NCI-H1930 (cell line): ENCODE measurements around the gene WDR37.
"Not testable (repeated sequence)": the region's sequence is repeated elsewhere in the genome, so short reads cannot be mapped to it uniquely, and the experiment has no call there.

Source experiments
- DNase-seq, 2 experiments: peaks; one replicate each; lab custom pipeline; 2025; lab: John Stamatoyannopoulos, UW

WDR37 gene

DNA sequence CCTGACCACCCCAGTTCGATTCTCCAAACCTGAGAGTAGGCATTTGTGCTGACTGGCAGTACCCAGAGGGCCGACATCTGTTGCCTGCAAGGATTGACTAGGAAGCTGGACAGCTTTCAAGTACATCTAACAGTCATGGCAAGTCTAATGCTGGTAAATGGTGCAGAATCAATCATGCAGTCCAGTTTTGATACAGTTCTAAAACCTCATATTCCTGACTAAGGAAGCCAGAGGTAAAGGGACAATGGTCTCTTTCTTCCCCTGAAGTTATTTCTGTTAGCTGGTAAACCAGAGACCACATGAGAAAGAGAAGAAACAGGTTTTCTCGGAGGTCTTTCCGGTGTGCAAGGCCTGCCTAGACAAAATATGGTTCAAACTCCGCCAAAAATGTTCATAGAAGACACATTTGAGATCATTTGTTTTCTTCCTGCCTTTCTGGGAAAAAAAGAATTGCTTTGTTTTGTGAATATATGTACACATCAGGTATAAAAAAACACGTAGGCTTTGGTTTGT, 97.1 kb downstream of the WDR37 start:
- no peak for DNase-seq

DNA sequence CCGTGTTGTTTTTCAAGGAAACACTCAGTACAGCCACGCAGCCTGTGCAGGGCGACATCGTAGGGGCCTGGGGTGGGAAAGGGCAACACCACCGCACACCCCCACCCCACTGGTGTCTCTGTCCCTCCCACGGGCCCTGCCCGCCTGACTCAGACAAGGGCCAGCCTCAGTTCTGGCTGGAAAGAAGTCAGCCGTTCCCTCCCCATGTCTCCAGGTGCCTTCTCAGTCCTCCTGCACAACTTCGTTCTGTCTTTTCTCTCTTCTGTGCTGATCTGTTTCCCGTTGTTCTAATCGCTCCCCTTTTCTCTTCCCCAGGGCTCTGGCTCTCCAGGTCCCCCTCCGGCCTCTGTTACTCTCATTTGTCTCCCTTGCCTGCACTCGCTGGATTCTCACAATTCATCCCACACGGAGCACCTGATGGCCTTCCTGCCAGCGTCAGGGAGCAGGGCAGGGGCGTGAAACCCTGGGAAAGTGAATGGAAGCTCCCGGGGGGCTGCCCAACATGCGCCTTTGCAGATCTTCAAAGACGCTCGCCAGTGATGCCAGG, 97.7 kb downstream of the WDR37 start:
- DNase-seq = no peak

DNA sequence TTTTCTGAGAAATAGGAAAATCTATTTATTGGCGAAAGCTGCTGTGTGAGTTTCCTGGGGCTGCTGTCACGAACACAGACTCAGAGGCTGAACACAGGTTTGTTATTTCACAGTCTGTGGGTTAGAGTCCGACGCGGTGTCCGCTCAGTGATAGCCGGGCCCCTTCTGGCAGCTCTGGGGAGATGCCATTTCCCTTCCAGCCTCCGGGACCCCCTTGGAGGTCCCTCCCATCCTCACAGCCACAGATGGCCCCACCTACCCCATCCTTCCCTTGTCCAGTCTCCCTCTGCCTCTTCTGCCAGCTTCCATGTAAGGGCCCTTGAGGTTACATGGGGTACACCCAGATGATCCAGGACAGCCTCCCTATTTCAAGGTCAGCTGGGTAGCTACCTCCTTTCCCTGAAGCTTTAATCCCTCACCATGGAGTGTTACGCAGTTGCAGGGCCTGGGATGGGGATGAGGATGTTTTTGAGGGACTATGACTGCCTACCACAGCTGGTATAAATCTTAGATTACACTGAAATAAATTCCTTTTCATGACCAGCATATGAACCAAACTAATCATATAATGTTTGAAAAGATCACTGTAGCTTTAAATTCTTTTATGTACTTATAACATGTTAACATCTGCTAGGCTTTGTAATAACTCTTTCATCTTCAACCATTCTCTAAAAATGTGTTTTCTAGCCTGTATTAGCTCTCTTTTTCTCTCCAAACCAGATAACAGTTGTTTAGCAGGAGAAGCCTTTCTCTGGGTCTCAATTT, 98.5 kb downstream of the WDR37 start:
- no peak for DNase-seq

DNA sequence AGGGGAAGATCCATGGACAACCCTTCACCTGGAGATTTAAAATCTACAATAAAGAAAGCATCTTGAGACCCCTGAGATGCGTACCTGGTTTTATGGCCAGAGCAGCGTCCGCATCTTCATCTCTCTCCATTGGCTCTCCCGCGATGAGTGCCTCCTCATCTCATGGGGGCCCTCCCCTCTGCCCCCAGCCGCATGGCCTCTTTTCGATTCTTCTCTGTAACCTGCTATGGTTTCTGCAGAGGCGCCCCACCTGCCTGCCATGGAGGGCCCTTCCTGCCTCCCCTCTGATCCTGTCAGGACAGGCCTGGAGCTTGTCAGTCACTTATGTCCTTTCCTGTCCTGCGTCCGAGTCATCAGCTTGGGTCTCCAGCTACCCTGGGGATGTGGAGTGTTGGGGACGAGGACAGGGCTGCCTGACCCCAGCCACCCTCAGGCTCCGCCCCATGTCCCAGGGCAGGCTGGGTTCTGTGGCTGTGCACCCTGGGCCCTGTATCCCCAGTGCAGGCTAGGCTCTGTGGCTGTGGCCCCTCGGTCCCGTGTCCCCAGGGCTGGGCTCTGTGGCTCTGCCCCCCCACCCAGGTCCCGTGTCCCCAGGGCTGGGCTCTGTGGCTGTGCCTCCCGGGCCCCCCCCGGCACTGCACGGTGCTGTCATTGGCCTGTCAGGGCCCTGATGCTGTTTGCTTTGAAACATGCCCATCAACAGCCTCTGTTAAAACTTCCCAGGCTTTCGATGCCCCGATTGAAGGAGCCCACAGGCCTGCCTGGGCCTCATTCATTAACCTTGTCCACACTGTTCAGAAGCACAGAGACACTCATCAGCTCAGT, 99.8 kb downstream of the WDR37 start:
- DNase-seq = no peak

DNA sequence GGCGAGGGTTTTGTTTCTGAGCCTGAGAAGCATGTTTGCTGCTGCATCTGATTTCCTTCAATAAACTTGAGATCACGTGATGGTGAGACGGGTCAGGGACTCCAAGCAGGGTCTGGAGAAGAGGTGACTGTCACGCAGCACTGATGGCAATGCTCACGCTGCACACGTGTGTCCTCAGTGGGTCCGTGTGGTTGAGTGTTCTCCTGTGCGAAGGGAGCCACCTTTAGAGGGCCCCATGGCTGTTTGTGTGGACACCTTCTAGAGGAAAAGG, 100.4 kb downstream of the WDR37 start:
- DNase-seq = no peak

DNA sequence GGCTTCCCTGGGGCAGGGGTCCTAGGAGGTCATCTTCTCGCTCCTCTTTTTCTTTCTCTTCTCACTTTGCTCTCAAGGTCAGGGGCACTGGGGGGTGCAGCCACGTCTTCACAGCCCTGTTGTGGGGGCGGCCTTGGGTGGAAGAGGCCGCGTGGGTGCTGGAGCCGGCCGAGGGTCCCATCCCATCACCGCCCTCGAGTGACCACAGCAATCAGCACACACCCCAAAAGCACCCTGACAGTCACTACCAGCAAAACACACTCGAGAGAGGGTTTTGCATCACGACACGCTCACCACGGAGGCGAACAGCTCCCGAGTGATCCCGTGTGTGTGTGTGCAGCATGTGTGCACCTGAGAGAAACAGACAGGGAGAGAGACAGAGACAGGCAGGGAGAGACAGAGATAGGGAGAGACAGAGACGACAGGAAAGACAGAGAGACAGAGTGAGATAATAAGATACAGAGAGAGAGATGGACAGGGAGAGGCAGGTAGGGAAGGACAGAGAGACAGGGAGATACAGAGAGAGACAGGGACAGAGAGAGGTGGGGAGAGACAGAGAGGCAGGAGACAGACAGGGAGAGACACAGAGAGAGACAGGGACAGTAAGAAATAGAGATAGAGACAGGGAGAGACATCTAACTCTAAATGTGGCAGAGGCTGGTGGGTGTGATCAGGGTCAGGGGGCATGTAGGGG, 100.9 kb downstream of the WDR37 start:
- no peak for DNase-seq

- DNase-seq = no peak
Observed at GRCh38 chr10:1157615-1157933, 101.4 kb downstream of the WDR37 start.

- DNase-seq = no peak
Observed at GRCh38 chr10:1158066-1158465, 101.9 kb downstream of the WDR37 start.

- not testable (repeated sequence) for DNase-seq
Observed at GRCh38 chr10:1158536-1158935, 102.4 kb downstream of the WDR37 start.

GRCh38 chr10:1159131-1160061, 103.2 kb downstream of the WDR37 start:
- DNase-seq = no peak

DNA sequence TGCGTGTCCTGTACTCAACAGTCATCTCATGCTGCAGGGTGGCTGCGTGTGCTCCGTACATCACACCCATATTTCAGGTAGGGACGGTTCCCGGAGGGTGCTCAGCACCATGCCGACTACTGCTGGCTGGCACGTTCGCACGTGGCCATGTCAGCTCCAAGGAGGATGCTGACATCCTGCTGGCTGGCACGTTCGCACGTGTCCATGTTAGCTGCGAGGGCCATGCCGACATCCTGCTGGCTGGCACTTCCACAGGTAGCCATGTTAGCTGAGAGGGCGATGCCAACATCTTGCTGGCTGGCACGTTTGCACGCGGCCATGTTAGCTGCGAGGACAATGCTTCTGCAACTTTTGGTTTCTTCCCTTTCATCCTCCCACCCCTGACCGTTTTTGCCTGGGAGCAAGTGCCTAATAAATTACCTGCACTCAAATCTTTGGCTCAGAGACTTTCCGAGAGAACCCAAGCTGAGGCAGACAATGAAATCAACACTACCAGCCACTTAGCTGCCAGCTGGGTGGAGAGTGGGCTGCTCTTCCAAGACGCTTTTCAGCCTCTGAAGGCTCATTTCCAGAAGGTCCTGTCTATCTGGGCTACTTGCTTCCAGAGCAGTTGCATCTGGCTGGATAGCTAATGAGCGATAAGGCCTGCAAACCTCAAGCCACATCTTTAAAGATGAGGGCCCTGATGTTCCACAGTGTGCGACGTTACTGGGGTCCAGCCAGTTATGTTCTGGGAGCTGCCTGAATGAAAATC, 104.6 kb downstream of the WDR37 start:
- DNase-seq = no peak

- not testable (repeated sequence) for DNase-seq
Observed at GRCh38 chr10:1161315-1161673, 105.1 kb downstream of the WDR37 start.

- no peak for DNase-seq
Observed at GRCh38 chr10:1162481-1163203, 106.5 kb downstream of the WDR37 start.

- DNase-seq = no peak
Observed at GRCh38 chr10:1163204-1163660, 107.0 kb downstream of the WDR37 start.

- no peak for DNase-seq
Observed at GRCh38 chr10:1163831-1164230, 107.6 kb downstream of the WDR37 start.

GRCh38 chr10:1166101-1166827, 110.1 kb downstream of the WDR37 start:
- no peak for DNase-seq

DNA sequence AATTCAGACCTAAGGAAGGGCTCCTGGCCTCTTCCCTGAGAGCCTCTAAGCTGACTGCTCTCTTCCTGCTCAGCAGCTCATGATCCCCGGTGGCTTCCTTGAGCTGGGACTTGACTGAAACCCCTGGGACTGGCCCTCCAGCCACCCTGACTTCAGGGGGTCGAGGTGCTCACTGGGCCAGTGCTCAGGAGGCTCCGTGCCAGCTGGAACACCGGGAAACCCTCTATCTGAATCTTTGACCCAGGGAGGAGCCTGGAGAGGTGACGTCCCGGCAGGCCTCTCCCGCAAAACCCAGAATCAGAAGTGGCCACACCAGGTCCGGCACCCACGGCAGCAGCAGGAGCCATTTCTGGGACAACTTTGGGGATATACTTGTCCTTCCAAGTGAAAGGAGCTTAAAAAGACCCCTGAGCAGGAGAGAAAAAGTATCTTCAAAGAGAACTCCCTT, 110.7 kb downstream of the WDR37 start:
- DNase-seq = no peak

DNA sequence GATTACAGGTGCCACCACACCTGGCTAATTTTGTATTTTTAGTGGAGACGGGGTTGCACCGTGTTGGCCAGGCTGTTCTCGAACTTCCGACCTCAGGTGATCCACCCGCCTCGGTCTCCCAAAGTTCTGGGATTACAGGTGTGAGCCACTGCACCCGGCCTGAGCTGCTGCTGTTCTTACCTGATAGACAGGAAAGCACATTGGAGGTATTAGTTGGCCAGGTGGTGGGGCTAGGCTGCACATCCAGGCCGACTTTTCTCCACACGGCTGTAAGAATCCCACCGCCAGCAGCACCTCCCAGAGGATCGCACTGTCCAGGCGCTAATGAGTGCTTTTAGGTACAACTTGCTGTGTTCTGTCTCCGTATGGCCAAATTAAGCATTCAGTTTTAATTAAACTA, 112.6 kb downstream of the WDR37 start:
- no peak for DNase-seq

- no peak for DNase-seq
Observed at GRCh38 chr10:1169186-1169885, 113.2 kb downstream of the WDR37 start.
